ENCODE data around the gene SRD5A1.

SRD5A1 gene

DNA sequence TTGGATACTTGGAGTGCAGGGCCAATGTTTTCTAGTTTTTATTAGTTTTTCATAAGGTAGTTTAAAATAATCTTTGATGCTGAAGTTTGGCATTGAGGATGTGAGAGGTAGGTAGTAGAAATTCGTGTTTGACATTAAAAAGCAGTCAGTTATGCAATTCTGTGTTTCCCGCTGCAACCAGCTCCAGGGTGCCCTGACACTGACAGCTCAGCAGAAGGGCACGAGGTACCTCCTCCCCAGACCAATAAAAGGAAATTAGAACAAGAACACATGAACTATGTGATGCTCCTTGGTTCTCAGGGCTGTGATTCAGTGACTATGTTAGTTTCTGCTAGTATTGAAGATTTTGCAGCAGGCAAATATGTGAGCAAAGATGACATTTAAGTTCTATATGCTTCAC, 40.6 kb upstream of the SRD5A1 start:
- DNase-seq (ENCODE audit: insufficient read length, low spot score): no peak
- TF ChIP-seq TAF1 (IDR thresholded peaks at IDR 0.05; ENCODE audit: low read depth, low read length) (no peak), POLR2A (IDR thresholded peaks at IDR 0.05; ENCODE audit: low read depth, low read length) (no peak), POLR2AphosphoS5 (IDR thresholded peaks at IDR 0.05; ENCODE audit: low read depth, low read length) (no peak)
- FAIRE-seq: no peak

DNA sequence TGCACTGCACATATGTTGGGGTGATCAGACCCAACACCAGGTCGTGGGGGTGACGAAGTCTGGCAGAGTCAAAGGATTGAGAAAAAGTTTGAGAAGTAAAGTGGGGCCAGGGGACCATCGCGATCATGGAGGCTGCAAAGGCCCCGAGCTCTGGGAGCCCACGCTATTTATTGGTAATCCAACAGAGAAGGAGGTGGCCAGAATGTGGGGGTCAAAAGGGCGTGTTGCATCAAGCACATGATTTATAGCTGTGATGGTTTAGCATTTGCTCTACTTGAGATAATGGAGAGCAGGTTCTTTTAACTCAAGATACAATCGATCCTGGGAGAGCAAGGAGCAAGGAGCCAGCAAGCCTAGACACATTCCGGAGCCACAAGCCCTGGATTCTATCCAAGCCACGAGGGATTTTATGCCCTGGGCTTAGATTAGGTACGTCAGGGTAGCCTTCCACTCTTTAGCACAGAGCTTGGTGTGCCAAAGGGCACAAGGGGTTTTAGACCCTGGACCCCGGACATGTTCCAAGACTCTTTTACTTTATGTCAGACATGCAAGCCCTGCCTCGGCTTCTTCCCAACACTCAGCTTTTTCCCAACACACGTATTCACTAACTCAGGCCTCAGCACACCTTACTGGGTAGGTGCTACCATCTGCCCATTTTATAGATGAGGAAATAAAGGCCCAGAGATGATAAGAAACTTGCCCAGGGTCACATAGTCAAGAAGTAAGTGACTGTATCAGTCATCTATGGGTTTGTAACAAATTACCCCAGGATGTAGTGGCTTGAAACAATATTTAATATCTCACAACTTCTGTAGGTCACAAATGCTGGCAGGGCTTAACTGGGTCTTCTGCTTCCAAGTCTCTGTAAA, 39.9 kb upstream of the SRD5A1 start:
- DNase-seq (ENCODE audit: insufficient read length, low spot score) (no peak), FAIRE-seq (no peak)
- TF ChIP-seq POLR2A (IDR thresholded peaks at IDR 0.05; ENCODE audit: low read depth, low read length) (no peak), POU2F2 (IDR thresholded peaks at IDR 0.05; ENCODE audit: low read depth, low read length) (no peak), POLR2AphosphoS5 (IDR thresholded peaks at IDR 0.05; ENCODE audit: low read depth, low read length) (no peak)

DNA sequence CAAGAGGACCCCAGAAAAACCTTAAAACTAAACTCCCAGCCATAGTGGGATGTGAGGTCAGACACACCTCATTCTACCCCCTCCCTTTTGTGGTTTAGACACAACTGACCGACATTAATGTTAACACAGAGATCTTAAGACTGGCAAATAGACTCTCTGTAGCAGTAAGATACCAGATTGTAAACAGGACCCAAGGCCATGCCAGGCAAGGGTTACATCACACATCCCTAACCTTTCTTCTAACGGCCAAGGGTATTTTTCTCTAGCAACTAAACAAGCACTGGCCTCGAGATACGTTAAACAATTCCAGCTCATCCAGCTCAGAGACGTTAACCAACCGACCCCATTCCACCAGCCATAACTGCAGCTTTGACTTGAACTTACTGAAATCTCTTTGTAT, 39.2 kb upstream of the SRD5A1 start:
- no peak for TF ChIP-seq POLR2AphosphoS5 (IDR thresholded peaks at IDR 0.05; ENCODE audit: low read depth, low read length)
- TF ChIP-seq SPI1 (IDR thresholded peaks at IDR 0.05; ENCODE audit: low read depth, low read length): no peak
- no peak for TF ChIP-seq POLR2A (IDR thresholded peaks at IDR 0.05; ENCODE audit: low read depth, low read length)
- TF ChIP-seq PAX5 (IDR thresholded peaks at IDR 0.05; ENCODE audit: insufficient read depth, low read length, severe bottlenecking): no peak
- TF ChIP-seq TAF1 (IDR thresholded peaks at IDR 0.05; ENCODE audit: low read depth, low read length): no peak
- no peak for TF ChIP-seq POU2F2 (IDR thresholded peaks at IDR 0.05; ENCODE audit: low read depth, low read length)

DNA sequence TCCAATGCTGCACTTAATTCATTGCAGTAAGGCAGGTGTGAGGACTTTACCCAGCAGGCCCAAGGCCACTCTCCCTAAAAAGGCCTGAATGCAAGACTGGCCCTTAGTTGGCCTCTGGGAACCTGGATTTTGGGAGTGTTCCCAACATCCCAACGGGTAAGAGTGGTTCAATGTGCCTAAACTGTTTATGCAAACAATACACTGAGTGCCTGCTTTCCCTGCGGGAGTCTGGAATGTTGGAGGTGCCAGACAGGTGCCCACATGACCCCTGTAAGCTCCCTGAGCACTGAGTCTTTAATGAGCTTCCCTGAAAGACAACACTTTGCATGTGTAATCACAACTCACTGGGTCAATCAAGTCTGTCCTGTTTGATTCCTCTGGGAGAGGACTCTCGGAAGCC, 37.8 kb upstream of the SRD5A1 start:
- no peak for TF ChIP-seq POLR2AphosphoS5 (IDR thresholded peaks at IDR 0.05; ENCODE audit: low read depth, low read length)
- TF ChIP-seq SPI1 (IDR thresholded peaks at IDR 0.05; ENCODE audit: low read depth, low read length): no peak
- TF ChIP-seq PAX5 (IDR thresholded peaks at IDR 0.05; ENCODE audit: insufficient read depth, low read length, severe bottlenecking): no peak
- TF ChIP-seq POLR2A (IDR thresholded peaks at IDR 0.05; ENCODE audit: low read depth, low read length): no peak
- TF ChIP-seq POU2F2 (IDR thresholded peaks at IDR 0.05; ENCODE audit: low read depth, low read length): no peak
- no peak for TF ChIP-seq TAF1 (IDR thresholded peaks at IDR 0.05; ENCODE audit: low read depth, low read length)
- FAIRE-seq (no peak), DNase-seq (ENCODE audit: insufficient read length, low spot score) (no peak)

More for the DNA sequence above, 39.2 kb upstream of the SRD5A1 start:
- no peak for DNase-seq (ENCODE audit: insufficient read length, low spot score)
- FAIRE-seq: no peak

DNA sequence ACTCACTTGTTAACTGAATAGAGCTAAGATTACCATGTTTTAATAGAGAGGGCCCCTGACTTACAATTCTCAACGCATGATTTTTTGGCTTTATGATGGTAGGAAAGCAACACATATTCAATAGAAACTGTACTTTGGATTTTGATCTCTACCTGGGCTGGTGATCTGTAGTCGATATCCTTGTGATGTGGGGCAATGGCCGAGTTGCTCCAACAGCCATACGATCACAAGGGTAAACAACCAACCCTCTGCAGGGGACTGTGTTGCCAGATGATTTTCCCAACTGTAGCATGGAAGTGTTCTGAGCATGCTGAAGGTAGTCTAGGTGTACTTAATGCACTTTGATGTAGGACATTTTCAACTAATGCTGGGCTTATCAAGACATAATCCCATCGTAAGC, 36.9 kb upstream of the SRD5A1 start:
- DNase-seq (ENCODE audit: insufficient read length, low spot score) (no peak), FAIRE-seq (no peak)
- TF ChIP-seq PAX5 (IDR thresholded peaks at IDR 0.05; ENCODE audit: insufficient read depth, low read length, severe bottlenecking) (no peak), POLR2AphosphoS5 (IDR thresholded peaks at IDR 0.05; ENCODE audit: low read depth, low read length) (no peak), TAF1 (IDR thresholded peaks at IDR 0.05; ENCODE audit: low read depth, low read length) (no peak), POLR2A (IDR thresholded peaks at IDR 0.05; ENCODE audit: low read depth, low read length) (no peak), SPI1 (IDR thresholded peaks at IDR 0.05; ENCODE audit: low read depth, low read length) (no peak), POU2F2 (IDR thresholded peaks at IDR 0.05; ENCODE audit: low read depth, low read length) (no peak)

DNA sequence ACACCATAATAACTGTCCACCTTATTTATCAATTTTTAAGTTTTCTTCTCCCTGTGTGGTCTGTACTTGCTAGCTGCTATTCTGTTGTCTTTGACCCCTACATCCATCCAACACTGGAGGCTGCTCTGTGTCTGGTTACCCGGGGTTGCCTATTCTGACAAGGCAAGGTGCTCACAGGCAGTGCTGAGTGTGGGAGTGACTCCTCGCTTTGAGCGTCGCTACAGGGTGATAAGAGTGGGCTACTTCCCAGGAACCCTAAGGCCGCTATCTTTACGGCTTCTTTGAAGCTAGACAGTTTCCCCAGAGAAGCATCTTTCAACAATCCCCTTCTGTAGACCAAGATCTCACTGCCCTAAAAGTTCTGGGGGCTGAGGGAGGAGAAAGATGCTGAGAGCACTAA, 35.7 kb upstream of the SRD5A1 start:
- FAIRE-seq: no peak
- DNase-seq (ENCODE audit: insufficient read length, low spot score): no peak
- TF ChIP-seq POU2F2 (IDR thresholded peaks at IDR 0.05; ENCODE audit: low read depth, low read length): no peak
- TF ChIP-seq POLR2A (IDR thresholded peaks at IDR 0.05; ENCODE audit: low read depth, low read length): no peak; the same call in 1 of the 2 replicates
- no peak for TF ChIP-seq PAX5 (IDR thresholded peaks at IDR 0.05; ENCODE audit: insufficient read depth, low read length, severe bottlenecking)
- TF ChIP-seq TAF1 (IDR thresholded peaks at IDR 0.05; ENCODE audit: low read depth, low read length): no peak
- TF ChIP-seq POLR2AphosphoS5 (IDR thresholded peaks at IDR 0.05; ENCODE audit: low read depth, low read length): no peak
- TF ChIP-seq SPI1 (IDR thresholded peaks at IDR 0.05; ENCODE audit: low read depth, low read length): no peak

DNA sequence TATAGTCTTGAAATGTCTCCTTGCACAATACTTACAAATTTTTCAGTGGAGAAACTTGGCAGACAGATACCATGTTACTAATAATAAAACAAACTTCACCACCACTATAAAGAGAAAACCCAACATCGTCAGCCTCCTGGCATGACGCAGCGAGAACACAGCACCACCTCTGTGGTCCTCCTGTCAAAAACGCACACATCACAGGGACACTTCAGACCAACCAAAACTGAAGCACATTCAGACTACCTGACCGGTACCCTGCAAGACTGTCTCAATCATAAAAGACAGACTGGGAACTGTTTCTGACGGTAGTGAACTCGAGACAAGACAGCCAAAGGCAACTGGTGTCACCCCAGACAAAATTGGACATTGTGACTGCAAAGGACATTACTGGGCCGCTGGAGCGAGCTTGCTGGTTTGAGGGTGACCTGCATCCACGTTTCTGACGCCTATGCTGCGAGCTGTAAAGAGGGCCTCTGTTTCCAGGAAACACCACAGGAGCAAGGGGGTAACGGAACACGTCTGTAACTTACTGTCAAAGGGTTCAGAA, 34.8 kb upstream of the SRD5A1 start:
- DNase-seq (ENCODE audit: insufficient read length, low spot score) (no peak), FAIRE-seq (no peak)
- TF ChIP-seq POLR2A (IDR thresholded peaks at IDR 0.05; ENCODE audit: low read depth, low read length) (peak; percentile 68), POLR2AphosphoS5 (IDR thresholded peaks at IDR 0.05; ENCODE audit: low read depth, low read length) (peak; percentile 80; the same call in 1 of the 2 replicates), SPI1 (IDR thresholded peaks at IDR 0.05; ENCODE audit: low read depth, low read length) (no peak), POU2F2 (IDR thresholded peaks at IDR 0.05; ENCODE audit: low read depth, low read length) (no peak)

DNA sequence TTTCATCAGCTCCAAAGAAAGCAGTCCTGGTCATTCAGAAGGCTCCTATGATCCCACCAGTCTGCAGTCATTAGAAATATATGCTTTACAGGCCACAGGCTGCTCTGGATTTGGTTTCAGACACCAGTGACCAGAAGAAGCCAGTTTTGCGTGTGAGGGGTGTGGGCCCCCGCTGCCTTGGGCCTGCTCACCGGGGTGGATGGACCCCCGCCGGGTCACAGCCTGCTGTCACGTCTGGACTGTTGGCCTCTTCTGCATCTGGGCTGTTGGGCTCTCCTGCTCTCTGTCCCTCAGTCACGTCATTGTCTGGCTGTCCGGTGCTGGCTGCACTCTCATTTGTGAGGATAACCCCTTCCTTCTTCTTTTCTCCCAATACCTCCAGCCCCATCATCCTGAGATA, 33.5 kb upstream of the SRD5A1 start:
- TF ChIP-seq TAF1 (IDR thresholded peaks at IDR 0.05; ENCODE audit: low read depth, low read length): no peak
- no peak for TF ChIP-seq POU2F2 (IDR thresholded peaks at IDR 0.05; ENCODE audit: low read depth, low read length)
- TF ChIP-seq POLR2A (IDR thresholded peaks at IDR 0.05; ENCODE audit: low read depth, low read length): peak; percentile 34; the same call in 1 of the 2 replicates
- TF ChIP-seq SPI1 (IDR thresholded peaks at IDR 0.05; ENCODE audit: low read depth, low read length): no peak
- no peak for TF ChIP-seq PAX5 (IDR thresholded peaks at IDR 0.05; ENCODE audit: insufficient read depth, low read length, severe bottlenecking)
- TF ChIP-seq POLR2AphosphoS5 (IDR thresholded peaks at IDR 0.05; ENCODE audit: low read depth, low read length): 0 out of 2 replicates have a peak, but pooled peaks have one; percentile 31
- no peak for FAIRE-seq
- DNase-seq (ENCODE audit: insufficient read length, low spot score): no peak

DNA sequence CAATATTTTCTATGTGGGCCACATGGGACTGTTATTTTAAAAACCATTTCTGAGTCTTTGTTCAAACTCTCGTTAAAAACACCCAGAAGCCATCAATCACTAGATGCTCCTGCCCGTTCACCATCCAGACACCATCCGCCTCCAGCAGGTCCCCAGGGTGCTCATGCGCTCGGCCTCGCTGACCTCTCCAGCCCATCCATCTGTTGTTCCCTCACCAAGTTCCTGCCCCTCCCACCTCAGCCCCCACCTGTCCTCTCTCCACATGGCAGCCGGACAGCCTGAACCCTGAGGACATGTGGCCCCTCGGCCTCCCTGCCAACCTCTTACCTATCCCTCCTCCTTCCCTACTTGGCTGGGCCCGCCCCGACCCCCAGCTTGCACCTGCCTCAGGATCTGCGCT, 32.0 kb upstream of the SRD5A1 start:
- TF ChIP-seq TAF1 (IDR thresholded peaks at IDR 0.05; ENCODE audit: low read depth, low read length) (no peak), SPI1 (IDR thresholded peaks at IDR 0.05; ENCODE audit: low read depth, low read length) (no peak), PAX5 (IDR thresholded peaks at IDR 0.05; ENCODE audit: insufficient read depth, low read length, severe bottlenecking) (no peak), POU2F2 (IDR thresholded peaks at IDR 0.05; ENCODE audit: low read depth, low read length) (no peak), POLR2AphosphoS5 (IDR thresholded peaks at IDR 0.05; ENCODE audit: low read depth, low read length) (no peak), POLR2A (IDR thresholded peaks at IDR 0.05; ENCODE audit: low read depth, low read length) (no peak)
- DNase-seq (ENCODE audit: insufficient read length, low spot score) (no peak), FAIRE-seq (no peak)

All from GM12891 (cell line).